ENCODE results near the gene AP3B1. TPM values are rescaled to one million over a fixed set of nuclear protein-coding genes. Genes with fewer than 3 reads are reported as not detected.

AP3B1 gene
- polyA plus RNA-seq, 3 donors, result 20.3 to 39.8 (median 24.9) TPM

DNA sequence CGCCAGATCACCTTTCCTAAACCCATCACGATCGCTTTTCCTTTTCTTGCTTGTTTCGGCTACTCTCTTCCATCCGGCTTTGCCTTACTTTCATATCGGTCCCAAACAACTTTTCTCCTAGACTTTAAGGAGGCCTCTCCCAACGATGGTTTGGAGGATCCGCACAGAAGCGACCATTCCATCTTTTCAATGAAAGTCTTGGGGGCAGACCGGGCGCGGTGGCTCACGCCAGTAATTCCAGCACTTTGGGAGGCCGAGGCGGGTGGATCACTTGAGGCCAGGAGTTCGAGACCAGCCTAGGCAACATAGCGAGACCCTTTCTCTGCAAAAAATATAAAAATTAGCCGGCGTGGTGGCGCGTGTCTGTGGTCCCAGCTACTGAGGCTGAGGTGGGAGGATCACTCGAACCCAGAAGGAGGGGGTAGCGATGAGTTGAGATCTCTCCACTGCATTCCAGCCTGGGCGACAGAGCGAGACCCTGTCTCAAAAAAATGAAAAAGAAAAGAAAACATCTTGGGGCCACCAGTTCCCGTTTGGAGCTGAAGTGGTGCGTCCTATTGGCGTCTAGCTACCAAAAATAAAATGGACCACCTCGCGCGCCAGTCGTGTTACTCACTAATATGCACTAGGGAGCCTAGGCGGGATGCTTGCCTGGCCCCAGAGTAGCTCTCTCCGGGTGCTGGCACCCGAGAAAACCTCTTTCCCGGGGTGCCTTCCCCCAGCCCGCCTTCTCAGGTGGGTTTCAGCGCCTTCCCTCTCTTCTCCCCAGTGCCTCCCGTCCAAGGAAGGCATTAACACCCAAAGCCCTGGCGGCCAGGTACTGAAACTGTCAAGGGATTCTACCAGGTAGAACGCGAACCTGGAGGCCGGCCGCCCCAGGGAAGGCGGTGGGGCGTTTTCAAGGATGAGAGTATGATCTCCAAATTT, 800 bp upstream of the AP3B1 start:
- Histone ChIP-seq H3K4me1 (ENCODE audit: control insufficient read depth in 1 of 2, insufficient read depth in 2 of 2, low read length in 2 of 2) (peaks cover 30 to 48% of the 10 kb centered on the region in 2 donors), H3K27me3 (ENCODE audit: control insufficient read depth in 2 of 2, insufficient read depth in 2 of 2, low read length in 2 of 2) (peaks cover 0 to 6% of the 10 kb centered on the region in 2 donors), H3K36me3 (replicated peaks in 1 of 2; ENCODE audit: control insufficient read depth in 1 of 2, insufficient read depth in 2 of 2, low read length in 2 of 2) (no peaks in the 10 kb centered on the region), H3K9me3 (replicated peaks in 1 of 2; ENCODE audit: control insufficient read depth in 1 of 2, insufficient read depth in 1 of 2, low read length in 2 of 2) (no peaks in the 10 kb centered on the region), H3K4me2 (replicated peaks; ENCODE audit: extremely low read depth, low read length, poor library complexity, severe bottlenecking) (peak overlapping the region; percentile 90), H2AFZ (ENCODE audit: insufficient read depth, low read depth, low read length, poor library complexity, severe bottlenecking) (peak overlapping the region; percentile 99), H3K27ac (ENCODE audit: low read depth in 1 of 2, low read length in 2 of 2) (peak overlapping the region; percentile 90 to 98), H3K4me3 (replicated peaks in 1 of 3; ENCODE audit: low read depth in 2 of 3, low read length in 3 of 3) (peak overlapping the region; percentile 90 to 97 (median 94)), H3K9ac (ENCODE audit: insufficient read depth, low read length, poor library complexity, severe bottlenecking) (peak overlapping the region; percentile 97), H4K20me1 (ENCODE audit: insufficient read depth, low read length) (peaks cover 8% of the 10 kb centered on the region), H3K79me2 (ENCODE audit: insufficient read depth, low read length) (peaks cover 47% of the 10 kb centered on the region)
- WGBS (ENCODE audit: insufficient coverage), result under 1% methylated on average over 43 of the region's 46 CpGs
- peak overlapping the region; percentile 95 to 99 for H3K4me3 Mint-ChIP-seq
- intact Hi-C loops (cut with micrococcal nuclease), result loop anchor here (2.0 kb wide), 1 partner anchor 66 kb away; the partner anchor contains the start of gene SCAMP1 (in 2 of the 2)
- peaks cover 3% of the 10 kb centered on the region in 2 donors for H3K36me3 Mint-ChIP-seq
- peaks cover 0 to 2% (median 0%) of the 10 kb centered on the region in 7 donors for H3K9me3 Mint-ChIP-seq
- peak; percentile 13 for TF ChIP-seq CTCF (IDR thresholded peaks at IDR 0.05)
- peak overlapping the region; percentile 98 to 100 (median 99) for H3K27ac Mint-ChIP-seq
- DNase-seq, result peak; percentile 8 to 39 (median 29)
- H3K4me1 Mint-ChIP-seq, result peaks cover 37% of the 10 kb centered on the region
- H3K27me3 Mint-ChIP-seq (ENCODE audit: low read depth in 3 of 3), result peaks cover 5 to 7% (median 6%) of the 10 kb centered on the region in 3 donors

DNA sequence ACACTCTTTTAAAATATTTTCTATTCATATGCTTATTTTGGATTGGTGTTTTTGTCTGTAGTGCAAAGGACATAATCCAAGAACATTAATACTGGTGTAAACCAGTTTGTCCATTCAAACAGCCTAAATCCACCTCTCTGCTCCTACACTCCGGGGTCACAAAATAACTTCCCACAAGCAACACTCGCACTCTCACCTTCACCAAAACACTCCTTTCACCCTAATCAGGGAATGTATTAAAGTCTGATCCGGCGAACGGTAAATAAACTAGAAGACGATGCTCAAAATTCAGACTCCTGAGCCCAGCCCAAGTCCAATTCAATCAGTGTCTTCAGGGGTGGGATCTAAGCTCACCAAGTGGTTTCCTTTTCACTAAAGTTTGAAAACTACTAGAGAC, 649 bp downstream of the AP3B1 start:
- Mint-ChIP-seq H3K27ac (peak overlapping the region; percentile 98 to 100 (median 99)), H3K4me3 (peak overlapping the region; percentile 95 to 99), H3K36me3 (peaks cover 3% of the 10 kb centered on the region in 2 donors), H3K4me1 (peaks cover 50% of the 10 kb centered on the region), H3K9me3 (peaks cover 0 to 2% (median 0%) of the 10 kb centered on the region in 7 donors), H3K27me3 (ENCODE audit: low read depth in 3 of 3) (peaks cover 5 to 7% (median 6%) of the 10 kb centered on the region in 3 donors)
- H3K9me3 ChIP-seq (replicated peaks in 1 of 2; ENCODE audit: control insufficient read depth in 1 of 2, insufficient read depth in 1 of 2, low read length in 2 of 2), result no peaks in the 10 kb centered on the region
- DNase-seq, result no peak
- H3K27me3 ChIP-seq (ENCODE audit: control insufficient read depth in 2 of 2, insufficient read depth in 2 of 2, low read length in 2 of 2), result peaks cover 0 to 6% of the 10 kb centered on the region in 2 donors
- H3K4me3 ChIP-seq (replicated peaks in 1 of 3; ENCODE audit: low read depth in 2 of 3, low read length in 3 of 3), result peak overlapping the region; percentile 90 to 97 (median 94)
- WGBS (ENCODE audit: insufficient coverage), result 0% methylated on average over 5 of the region's 6 CpGs
- H3K27ac ChIP-seq (ENCODE audit: low read depth in 1 of 2, low read length in 2 of 2), result peak overlapping the region; percentile 90 to 98
- no peak for TF ChIP-seq CTCF (IDR thresholded peaks at IDR 0.05)
- H3K4me1 ChIP-seq (ENCODE audit: control insufficient read depth in 1 of 2, insufficient read depth in 2 of 2, low read length in 2 of 2), result peaks cover 39 to 61% of the 10 kb centered on the region in 2 donors
- H3K36me3 ChIP-seq (replicated peaks in 1 of 2; ENCODE audit: control insufficient read depth in 1 of 2, insufficient read depth in 2 of 2, low read length in 2 of 2), result no peaks in the 10 kb centered on the region
- intact Hi-C loops (cut with micrococcal nuclease), result loop anchor here (2.0 kb wide), 1 partner anchor 67 kb away; the partner anchor contains the start of gene SCAMP1 (in 2 of the 2)
- H3K79me2 ChIP-seq (ENCODE audit: insufficient read depth, low read length), result peaks cover 62% of the 10 kb centered on the region
- H3K9ac ChIP-seq (ENCODE audit: insufficient read depth, low read length, poor library complexity, severe bottlenecking), result peak overlapping the region; percentile 97
- H2AFZ ChIP-seq (ENCODE audit: insufficient read depth, low read depth, low read length, poor library complexity, severe bottlenecking), result peak overlapping the region; percentile 99
- peak overlapping the region; percentile 90 for H3K4me2 ChIP-seq (replicated peaks; ENCODE audit: extremely low read depth, low read length, poor library complexity, severe bottlenecking)
- H4K20me1 ChIP-seq (ENCODE audit: insufficient read depth, low read length), result peaks cover 20% of the 10 kb centered on the region
